Activated T-cell treated with anti-CD3 and anti-CD28 coated beads, Interleukin-2, amount 50 U/mL, for 4 hours (primary cell): ENCODE measurements around the gene ATG16L2. TPM values are rescaled to one million over a fixed set of nuclear protein-coding genes. Genes with fewer than 3 reads are reported as not detected.
A peak's percentile ranks its signal among the peaks of the same experiment; 100 is the strongest.

Experiments
- ATAC-seq, 2 donors: fragments of 200-7000 bp; cut with Tn5 transposase; one replicate each; pipeline ENCODE4 v1.10.0; 2021
- DNase-seq: peaks from one replicate; pipeline ENCODE4 v3.0.0-alpha.2; 2020
- H3K27me3 Mint-ChIP-seq: one replicate; pipeline ENCODE4 v1.8.0; 2021; ENCODE audit warnings: low read depth, mixed read lengths
- H3K36me3 Mint-ChIP-seq: one replicate; pipeline ENCODE4 v1.8.0; 2022; ENCODE audit warnings: mixed read lengths; ENCODE audit not compliant: insufficient read depth
- H3K4me1 Mint-ChIP-seq: one replicate; pipeline ENCODE4 v1.8.0; 2021; ENCODE audit warnings: low read depth, mixed read lengths
- H3K4me3 Mint-ChIP-seq: one replicate; pipeline ENCODE4 v1.8.0; 2021; ENCODE audit warnings: mild to moderate bottlenecking, moderate library complexity, mixed read lengths
- H3K9me3 Mint-ChIP-seq: one replicate; pipeline ENCODE4 v1.8.0; 2021; ENCODE audit warnings: mixed read lengths
- total RNA-seq, 3 donors: library from RNA; stranded (reverse); gene quantifications; one replicate each; pipeline ENCODE4 v1.2.1, GENCODE V29; 2021

Gene ATG16L2
- total RNA-seq, 3 donors from 2014 or later, result 23.8 to 28.9 (median 26.0) TPM

- Mint-ChIP-seq H3K36me3 (peaks cover 2% of the 10 kb centered on the region), H3K4me3 (no peak overlapping the region), H3K4me1 (peaks cover 11% of the 10 kb centered on the region), H3K9me3 (no peaks in the 10 kb centered on the region), H3K27me3 (no peaks in the 10 kb centered on the region)
- ATAC-seq, result peak; percentile 69 to 76
- DNase-seq, result peak; percentile 48
These were observed 17.5 kb downstream of the ATG16L2 start for GRCh38 chr11:72831521-72832300.

- no peaks in the 10 kb centered on the region for H3K9me3 Mint-ChIP-seq
- H3K4me1 Mint-ChIP-seq, result peaks cover 11% of the 10 kb centered on the region
- DNase-seq (no peak), ATAC-seq (no peak)
- H3K4me3 Mint-ChIP-seq, result no peak overlapping the region
- H3K36me3 Mint-ChIP-seq, result peaks cover 2% of the 10 kb centered on the region
- no peaks in the 10 kb centered on the region for H3K27me3 Mint-ChIP-seq
These were observed 18.3 kb downstream of the ATG16L2 start for GRCh38 chr11:72832301-72833082.

- DNase-seq (no peak), ATAC-seq (no peak)
- H3K36me3 Mint-ChIP-seq, result peaks cover 4% of the 10 kb centered on the region
- H3K4me3 Mint-ChIP-seq, result no peak overlapping the region
- H3K4me1 Mint-ChIP-seq, result peaks cover 8% of the 10 kb centered on the region
- H3K9me3 Mint-ChIP-seq, result no peaks in the 10 kb centered on the region
- no peaks in the 10 kb centered on the region for H3K27me3 Mint-ChIP-seq
These were observed 19.0 kb downstream of the ATG16L2 start for GRCh38 chr11:72833083-72833733.

- H3K27me3 Mint-ChIP-seq, result no peaks in the 10 kb centered on the region
- no peaks in the 10 kb centered on the region for H3K9me3 Mint-ChIP-seq
- no peak overlapping the region for H3K4me3 Mint-ChIP-seq
- no peak for DNase-seq
- H3K4me1 Mint-ChIP-seq, result peaks cover 9% of the 10 kb centered on the region
- no peak for ATAC-seq
- peaks cover 4% of the 10 kb centered on the region for H3K36me3 Mint-ChIP-seq
These were observed 19.7 kb downstream of the ATG16L2 start for GRCh38 chr11:72833811-72834493.

GRCh38 chr11:72834905-72835304 is 20.7 kb downstream of the ATG16L2 start:
- Mint-ChIP-seq H3K9me3 (no peaks in the 10 kb centered on the region), H3K27me3 (no peaks in the 10 kb centered on the region), H3K4me1 (peaks cover 9% of the 10 kb centered on the region), H3K4me3 (peak overlapping the region; percentile 11), H3K36me3 (peaks cover 8% of the 10 kb centered on the region)
- no peak for DNase-seq
- no peak for ATAC-seq

GRCh38 chr11:72836111-72836510 is 21.9 kb downstream of the ATG16L2 start:
- H3K9me3 Mint-ChIP-seq, result no peaks in the 10 kb centered on the region
- H3K4me1 Mint-ChIP-seq, result peaks cover 9% of the 10 kb centered on the region
- no peak for DNase-seq
- no peak overlapping the region for H3K4me3 Mint-ChIP-seq
- peaks cover 11% of the 10 kb centered on the region for H3K36me3 Mint-ChIP-seq
- H3K27me3 Mint-ChIP-seq, result no peaks in the 10 kb centered on the region
- no peak for ATAC-seq

- Mint-ChIP-seq H3K36me3 (peaks cover 27% of the 10 kb centered on the region), H3K9me3 (no peaks in the 10 kb centered on the region), H3K4me1 (peaks cover 6% of the 10 kb centered on the region), H3K4me3 (no peak overlapping the region), H3K27me3 (no peaks in the 10 kb centered on the region)
- ATAC-seq, result no peak
- DNase-seq, result no peak
These were observed 24.6 kb downstream of the ATG16L2 start for GRCh38 chr11:72838691-72839305.

GRCh38 chr11:72840780-72841179 is 26.6 kb downstream of the ATG16L2 start:
- H3K36me3 Mint-ChIP-seq, result peaks cover 30% of the 10 kb centered on the region
- no peaks in the 10 kb centered on the region for H3K27me3 Mint-ChIP-seq
- DNase-seq (no peak), ATAC-seq (no peak)
- no peaks in the 10 kb centered on the region for H3K9me3 Mint-ChIP-seq
- no peak overlapping the region for H3K4me3 Mint-ChIP-seq
- H3K4me1 Mint-ChIP-seq, result peaks cover 3% of the 10 kb centered on the region

GRCh38 chr11:72841397-72841796 is 27.2 kb downstream of the ATG16L2 start:
- H3K36me3 Mint-ChIP-seq, result peaks cover 29% of the 10 kb centered on the region
- ATAC-seq (no peak), DNase-seq (no peak)
- H3K9me3 Mint-ChIP-seq, result no peaks in the 10 kb centered on the region
- no peak overlapping the region for H3K4me3 Mint-ChIP-seq
- peaks cover 3% of the 10 kb centered on the region for H3K4me1 Mint-ChIP-seq
- no peaks in the 10 kb centered on the region for H3K27me3 Mint-ChIP-seq

- H3K27me3 Mint-ChIP-seq, result no peaks in the 10 kb centered on the region
- no peaks in the 10 kb centered on the region for H3K9me3 Mint-ChIP-seq
- peaks cover 30% of the 10 kb centered on the region for H3K36me3 Mint-ChIP-seq
- no peak for ATAC-seq
- H3K4me1 Mint-ChIP-seq, result peaks cover 3% of the 10 kb centered on the region
- no peak overlapping the region for H3K4me3 Mint-ChIP-seq
- no peak for DNase-seq
These were observed 27.9 kb downstream of the ATG16L2 start for GRCh38 chr11:72842126-72842525.

GRCh38 chr11:72842653-72843330 is 28.6 kb downstream of the ATG16L2 start:
- H3K27me3 Mint-ChIP-seq, result no peaks in the 10 kb centered on the region
- peaks cover 3% of the 10 kb centered on the region for H3K4me1 Mint-ChIP-seq
- no peaks in the 10 kb centered on the region for H3K9me3 Mint-ChIP-seq
- peaks cover 31% of the 10 kb centered on the region for H3K36me3 Mint-ChIP-seq
- no peak for ATAC-seq
- H3K4me3 Mint-ChIP-seq, result no peak overlapping the region
- no peak for DNase-seq

- Mint-ChIP-seq H3K4me1 (peaks cover 3% of the 10 kb centered on the region), H3K4me3 (no peak overlapping the region), H3K27me3 (no peaks in the 10 kb centered on the region), H3K9me3 (no peaks in the 10 kb centered on the region), H3K36me3 (peaks cover 29% of the 10 kb centered on the region)
- DNase-seq, result no peak
- no peak for ATAC-seq
These were observed 30.1 kb downstream of the ATG16L2 start for GRCh38 chr11:72844356-72844755.

GRCh38 chr11:72848846-72849466 is 34.7 kb downstream of the ATG16L2 start:
- H3K36me3 Mint-ChIP-seq, result peaks cover 10% of the 10 kb centered on the region
- ATAC-seq (no peak), DNase-seq (peak; percentile 31)
- H3K27me3 Mint-ChIP-seq, result no peaks in the 10 kb centered on the region
- no peaks in the 10 kb centered on the region for H3K9me3 Mint-ChIP-seq
- H3K4me3 Mint-ChIP-seq, result no peak overlapping the region
- H3K4me1 Mint-ChIP-seq, result peaks cover 6% of the 10 kb centered on the region
